ENCODE results near the gene GAST.
"Not testable (repeated sequence)": the region's sequence is repeated elsewhere in the genome, so short reads cannot be mapped to it uniquely, and the experiment has no call there.

GAST gene

GRCh38 chr17:41678907-41679739, 33.0 kb upstream of the GAST start:
- Mint-ChIP-seq H3K9me3 (no peaks in the 10 kb centered on the region), H3K27me3 (no peaks in the 10 kb centered on the region), H3K27ac (peak overlapping the region; percentile 99), H3K36me3 (peaks cover 2% of the 10 kb centered on the region), H3K4me3 (peak overlapping the region; percentile 92), H3K4me1 (peaks cover 39% of the 10 kb centered on the region)

DNA sequence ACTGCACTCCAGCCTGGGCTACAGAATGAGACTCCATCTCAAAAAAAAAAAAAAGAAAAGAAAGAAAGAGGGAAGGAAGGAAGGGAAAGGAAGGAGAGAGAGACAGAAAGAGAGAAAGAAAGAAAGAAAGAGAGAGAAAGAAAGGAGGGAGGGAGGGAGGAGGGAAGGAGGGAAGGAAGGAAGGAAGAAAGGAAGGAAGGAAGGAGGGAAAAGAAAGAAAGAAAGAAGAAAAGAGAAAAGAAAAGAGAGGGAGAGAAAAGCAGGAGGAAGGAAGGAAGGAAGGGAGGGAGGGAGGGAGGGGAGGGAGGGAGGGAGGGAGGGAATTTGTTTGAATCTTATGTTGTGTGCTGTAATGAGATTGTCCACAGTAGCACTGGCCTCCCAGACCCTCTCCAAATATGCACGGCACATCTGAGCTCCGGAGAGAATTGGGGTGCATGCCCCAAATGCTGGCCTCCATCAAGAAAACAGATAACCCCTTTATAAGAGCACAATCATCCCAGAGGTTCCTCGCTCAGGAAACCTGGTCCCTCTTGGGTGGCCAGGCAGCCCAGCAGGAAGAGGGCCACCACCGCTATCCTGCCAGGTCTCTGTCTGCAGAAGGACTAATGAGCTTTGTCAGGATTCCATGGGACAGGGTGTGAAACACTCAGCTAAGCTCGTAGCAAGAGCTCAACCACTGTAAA, 32.2 kb upstream of the GAST start:
- no peaks in the 10 kb centered on the region for H3K9me3 Mint-ChIP-seq
- peaks cover 39% of the 10 kb centered on the region for H3K4me1 Mint-ChIP-seq
- H3K27me3 Mint-ChIP-seq = no peaks in the 10 kb centered on the region
- H3K4me3 Mint-ChIP-seq = peak overlapping the region; percentile 92
- peak overlapping the region; percentile 99 for H3K27ac Mint-ChIP-seq
- H3K36me3 Mint-ChIP-seq = peaks cover 2% of the 10 kb centered on the region

GRCh38 chr17:41680426-41681040, 31.6 kb upstream of the GAST start:
- Mint-ChIP-seq H3K36me3 (peaks cover 2% of the 10 kb centered on the region), H3K4me1 (peaks cover 39% of the 10 kb centered on the region), H3K9me3 (no peaks in the 10 kb centered on the region), H3K27me3 (no peaks in the 10 kb centered on the region), H3K4me3 (no peak overlapping the region), H3K27ac (no peak overlapping the region)

DNA sequence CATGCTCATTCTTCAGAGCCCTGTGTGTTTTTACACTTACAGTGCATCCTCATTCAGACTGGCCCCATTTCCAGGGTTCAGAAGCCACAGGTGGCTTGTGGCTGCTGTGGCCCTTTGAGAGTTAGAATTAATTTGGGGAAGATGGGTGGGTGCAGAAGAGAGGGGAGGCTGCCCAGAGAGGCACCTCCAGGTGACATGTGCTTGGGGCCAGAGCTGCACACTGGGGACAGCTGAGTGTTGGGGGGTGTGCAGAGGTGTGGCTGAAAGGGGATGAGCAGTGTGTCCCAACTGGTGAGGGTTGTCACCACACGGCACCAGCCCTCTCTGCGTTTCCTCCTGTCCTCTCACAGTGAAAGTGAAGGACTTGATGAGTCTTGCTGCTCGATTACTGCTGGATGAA, 30.4 kb upstream of the GAST start:
- Mint-ChIP-seq H3K27ac (no peak overlapping the region), H3K4me1 (peaks cover 29% of the 10 kb centered on the region), H3K4me3 (no peak overlapping the region), H3K36me3 (peaks cover 2% of the 10 kb centered on the region), H3K27me3 (no peaks in the 10 kb centered on the region), H3K9me3 (no peaks in the 10 kb centered on the region)

GRCh38 chr17:41682631-41683030, 29.5 kb upstream of the GAST start:
- Mint-ChIP-seq H3K27me3 (no peaks in the 10 kb centered on the region), H3K4me1 (peaks cover 25% of the 10 kb centered on the region), H3K9me3 (no peaks in the 10 kb centered on the region), H3K4me3 (no peak overlapping the region), H3K36me3 (peaks cover 2% of the 10 kb centered on the region), H3K27ac (peak overlapping the region; percentile 32)

GRCh38 chr17:41683441-41684007, 28.6 kb upstream of the GAST start:
- H3K27ac Mint-ChIP-seq = peak overlapping the region; percentile 30

GRCh38 chr17:41684035-41684434, 28.1 kb upstream of the GAST start:
- no peak overlapping the region for H3K27ac Mint-ChIP-seq
- H3K4me3 Mint-ChIP-seq = no peak overlapping the region
- no peaks in the 10 kb centered on the region for H3K9me3 Mint-ChIP-seq

More at GRCh38 chr17:41683441-41684007, 28.6 kb upstream of the GAST start:
- peaks cover 22% of the 10 kb centered on the region for H3K4me1 Mint-ChIP-seq
- H3K9me3 Mint-ChIP-seq = no peaks in the 10 kb centered on the region
- H3K27me3 Mint-ChIP-seq = no peaks in the 10 kb centered on the region
- H3K4me3 Mint-ChIP-seq = no peak overlapping the region
- peaks cover under 1% of the 10 kb centered on the region for H3K36me3 Mint-ChIP-seq

DNA sequence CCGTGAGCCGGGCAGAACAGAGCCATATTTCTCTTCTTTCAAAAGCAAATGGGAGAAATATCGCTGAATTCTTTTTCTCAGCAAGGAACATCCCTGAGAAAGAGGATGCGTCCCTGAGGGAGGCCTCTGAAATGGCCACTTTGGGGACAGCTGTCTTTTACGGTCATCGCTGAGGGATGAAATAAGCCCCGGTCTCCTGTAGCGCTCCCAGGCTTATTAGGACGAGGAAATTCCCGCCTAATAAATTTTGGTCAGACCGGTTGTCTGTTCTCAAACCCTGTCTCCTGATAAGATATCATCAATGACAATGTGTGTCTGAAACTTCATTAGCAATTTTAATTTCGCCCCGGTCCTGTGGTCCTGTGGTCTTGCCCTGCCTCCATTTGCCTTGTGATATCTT, 26.4 kb upstream of the GAST start:
- not testable (repeated sequence) for H3K27me3 Mint-ChIP-seq, H3K4me3 Mint-ChIP-seq, H3K9me3 Mint-ChIP-seq
- H3K36me3 Mint-ChIP-seq = peaks cover 12% of the 10 kb centered on the region
- peak overlapping the region; percentile 27 for H3K27ac Mint-ChIP-seq
- H3K4me1 Mint-ChIP-seq = peaks cover 10% of the 10 kb centered on the region

More at GRCh38 chr17:41684035-41684434, 28.1 kb upstream of the GAST start:
- H3K36me3 Mint-ChIP-seq = no peaks in the 10 kb centered on the region
- H3K27me3 Mint-ChIP-seq = no peaks in the 10 kb centered on the region
- peaks cover 17% of the 10 kb centered on the region for H3K4me1 Mint-ChIP-seq

- Mint-ChIP-seq H3K36me3 (peaks cover 17% of the 10 kb centered on the region), H3K27ac (peak overlapping the region; percentile 41), H3K9me3 (no peaks in the 10 kb centered on the region), H3K27me3 (no peaks in the 10 kb centered on the region), H3K4me1 (peaks cover 10% of the 10 kb centered on the region), H3K4me3 (no peak overlapping the region)
These were observed 25.9 kb upstream of the GAST start for GRCh38 chr17:41686281-41686680.

DNA sequence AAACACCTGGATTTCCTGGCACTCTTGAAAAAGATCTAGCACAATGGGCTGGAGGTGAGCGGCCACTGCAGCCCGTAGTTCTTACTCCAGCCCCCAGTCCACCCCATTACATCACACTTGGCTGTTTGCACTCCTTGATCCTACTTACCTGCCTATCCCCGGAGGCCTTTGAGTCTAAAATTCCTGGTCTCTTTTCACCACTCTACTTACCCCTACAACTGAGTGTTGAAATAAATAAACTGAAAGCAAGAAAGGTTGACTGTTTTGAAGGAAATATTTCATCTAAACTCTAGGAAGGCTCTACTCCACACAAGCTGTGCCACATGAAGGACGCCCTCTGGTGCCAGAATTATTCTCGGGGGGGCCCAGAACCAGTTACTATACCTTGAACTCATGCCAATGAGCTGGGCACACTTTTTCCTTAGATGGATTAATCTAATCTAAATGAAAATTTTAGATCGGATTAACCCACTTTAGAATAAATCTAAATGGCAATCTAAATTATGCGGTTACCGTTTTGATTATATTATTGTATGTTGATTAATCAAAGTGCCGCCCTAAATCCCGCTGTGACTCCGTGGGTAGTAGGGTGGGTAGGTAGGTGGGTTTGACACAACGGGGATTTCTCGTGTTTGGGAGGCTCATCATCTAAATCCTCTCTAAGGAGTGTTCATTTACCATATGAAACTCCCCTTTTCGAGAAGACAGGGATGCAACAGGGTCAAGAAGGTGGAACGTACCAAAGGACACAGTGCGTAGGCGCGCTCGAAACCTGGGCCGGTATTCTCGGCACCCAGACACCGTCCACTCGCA, 24.1 kb upstream of the GAST start:
- Mint-ChIP-seq H3K27ac (peak overlapping the region; percentile 89), H3K36me3 (peaks cover 26% of the 10 kb centered on the region), H3K4me3 (peak overlapping the region; percentile 99), H3K4me1 (peaks cover 25% of the 10 kb centered on the region), H3K27me3 (no peaks in the 10 kb centered on the region), H3K9me3 (no peaks in the 10 kb centered on the region)

DNA sequence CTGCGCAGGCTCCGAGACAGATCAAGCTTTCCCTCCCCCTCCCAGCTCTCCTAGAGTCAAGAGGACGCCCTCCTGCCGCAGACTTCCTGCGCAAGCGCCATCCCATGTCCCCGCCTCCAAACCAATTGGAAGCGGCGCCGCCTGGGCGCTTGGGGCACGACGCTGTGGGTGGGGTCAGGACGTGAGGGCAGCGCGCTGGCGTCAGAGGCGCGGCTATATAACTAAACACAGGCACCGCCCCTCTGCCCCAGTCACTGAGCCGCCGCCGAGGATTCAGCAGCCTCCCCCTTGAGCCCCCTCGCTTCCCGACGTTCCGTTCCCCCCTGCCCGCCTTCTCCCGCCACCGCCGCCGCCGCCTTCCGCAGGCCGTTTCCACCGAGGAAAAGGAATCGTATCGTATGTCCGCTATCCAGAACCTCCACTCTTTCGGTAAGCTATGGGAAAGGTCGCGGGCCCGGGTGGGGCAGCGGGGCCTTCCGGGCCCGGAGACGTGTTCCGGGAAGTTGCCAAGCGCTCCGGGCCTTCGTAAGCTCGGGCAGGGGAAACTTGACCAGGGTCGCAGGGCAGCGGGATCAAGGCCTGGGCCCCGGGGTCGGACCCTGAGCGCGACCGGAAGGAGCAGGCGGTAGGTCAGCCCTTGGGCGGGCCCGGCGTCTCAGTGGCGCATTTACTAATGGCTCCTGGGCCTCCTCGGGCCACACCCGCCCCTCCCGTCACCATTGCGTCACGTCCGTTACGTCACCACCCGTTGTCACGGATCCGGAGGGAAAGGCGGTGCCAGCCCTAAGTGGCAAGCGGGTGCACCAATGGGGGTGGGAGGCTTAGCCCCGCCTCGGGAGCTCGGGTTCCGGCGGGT, 23.3 kb upstream of the GAST start, which contains the start of gene EIF1:
EIF1 (plus strand) TSS at position 245 of the 856 bp plus-strand sequence; CDS start at position 399, 154 bp downstream.
- Mint-ChIP-seq H3K27me3 (no peaks in the 10 kb centered on the region), H3K27ac (peak within 1 kb of the TSS; percentile 89), H3K4me3 (peak within 1 kb of the TSS; percentile 99), H3K4me1 (peaks cover 25% of the 10 kb centered on the region), H3K9me3 (no peaks in the 10 kb centered on the region), H3K36me3 (peaks cover 27% of the 10 kb centered on the region)

GRCh38 chr17:41689497-41690299, 22.4 kb upstream of the GAST start:
- H3K27me3 Mint-ChIP-seq = no peaks in the 10 kb centered on the region
- H3K36me3 Mint-ChIP-seq = peaks cover 31% of the 10 kb centered on the region
- H3K9me3 Mint-ChIP-seq = no peaks in the 10 kb centered on the region
- peak overlapping the region; percentile 89 for H3K27ac Mint-ChIP-seq
- peaks cover 25% of the 10 kb centered on the region for H3K4me1 Mint-ChIP-seq
- peak overlapping the region; percentile 99 for H3K4me3 Mint-ChIP-seq

DNA sequence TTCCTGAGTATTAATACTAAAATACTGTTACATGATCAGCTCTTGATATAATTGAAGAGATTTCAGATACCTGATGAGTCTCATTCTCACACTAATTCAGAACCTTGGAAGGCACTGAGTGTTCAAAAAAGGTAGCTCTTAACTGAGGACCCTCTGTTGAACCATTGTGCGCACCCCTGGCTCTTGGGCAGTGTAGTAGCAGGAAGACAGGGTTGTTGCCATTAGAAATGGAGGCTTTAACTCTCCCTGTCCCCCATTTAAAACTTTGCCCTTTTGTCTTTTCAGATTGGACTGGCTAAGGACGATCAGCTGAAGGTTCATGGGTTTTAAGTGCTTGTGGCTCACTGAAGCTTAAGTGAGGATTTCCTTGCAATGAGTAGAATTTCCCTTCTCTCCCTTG, 21.6 kb upstream of the GAST start:
- H3K4me3 Mint-ChIP-seq = peak overlapping the region; percentile 99
- H3K4me1 Mint-ChIP-seq = peaks cover 29% of the 10 kb centered on the region
- peak overlapping the region; percentile 89 for H3K27ac Mint-ChIP-seq
- H3K36me3 Mint-ChIP-seq = peaks cover 31% of the 10 kb centered on the region
- no peaks in the 10 kb centered on the region for H3K9me3 Mint-ChIP-seq
- no peaks in the 10 kb centered on the region for H3K27me3 Mint-ChIP-seq

Measured in activated naive CD4-positive, alpha-beta T cell treated with anti-CD3 and anti-CD28 coated beads, Interleukin-2, amount 50 U/mL, for 24 hours (primary cell).